NOMO-1 (cell line): Measurements from ENCODE around the gene TTC34.
A peak's percentile ranks its signal among the peaks of the same experiment; 100 is the strongest.

Source experiments
- DNase-seq, 2 experiments: peaks; one replicate each; lab custom pipeline; 2025; ENCODE audit not compliant: unreplicated experiment in 2 of 2; lab: John Stamatoyannopoulos, UW

The TTC34 gene

GRCh38 chr1:2643414-2644077 is 157.9 kb downstream of the TTC34 start:
- DNase-seq: no peak

DNA sequence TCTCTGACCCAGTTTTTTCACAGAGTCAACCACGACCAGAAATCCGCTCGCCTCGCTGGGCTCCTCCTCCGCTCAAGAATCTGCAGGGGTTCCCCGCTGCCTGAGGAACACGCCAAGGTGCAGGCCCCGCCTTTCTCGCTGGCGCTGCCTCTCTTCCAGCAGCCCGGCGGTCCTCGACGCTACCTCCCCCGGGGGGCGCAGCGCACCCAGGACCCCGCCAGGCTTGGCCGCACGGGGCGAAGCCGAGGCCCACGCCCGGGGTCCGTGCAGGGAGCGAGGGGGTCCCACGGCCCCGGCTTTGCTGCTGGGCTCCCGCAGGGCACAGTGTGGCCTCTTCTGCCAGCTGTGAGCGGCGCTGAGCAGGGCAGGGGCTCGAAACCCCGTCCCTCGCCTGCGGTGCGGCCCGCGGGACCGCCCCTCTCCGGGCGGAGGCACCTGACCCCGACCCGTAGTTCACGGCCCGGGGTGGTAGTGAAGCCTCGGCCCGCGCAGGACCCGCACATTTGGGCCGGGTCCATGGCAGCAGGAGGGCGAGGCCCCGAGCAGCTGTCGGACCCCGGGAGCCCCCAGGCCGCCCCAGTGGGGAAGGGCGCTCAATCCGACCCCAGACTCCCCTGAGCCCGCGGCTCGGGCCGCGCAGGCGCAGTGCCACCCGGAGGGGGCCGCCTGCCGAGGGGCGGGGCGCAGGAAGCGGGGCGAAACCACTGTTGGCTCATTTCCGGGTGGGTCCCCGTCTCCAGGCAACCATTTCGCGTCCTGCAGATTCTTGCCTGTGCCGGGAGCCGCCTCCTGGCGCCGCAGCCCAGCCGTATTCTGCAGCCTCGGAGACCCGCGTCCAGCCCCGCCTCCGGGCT is 158.7 kb downstream of the TTC34 start:
- DNase-seq: peak; percentile 86 to 92

- no peak for DNase-seq
These were observed 159.3 kb downstream of the TTC34 start for GRCh38 chr1:2642131-2642559.

DNA sequence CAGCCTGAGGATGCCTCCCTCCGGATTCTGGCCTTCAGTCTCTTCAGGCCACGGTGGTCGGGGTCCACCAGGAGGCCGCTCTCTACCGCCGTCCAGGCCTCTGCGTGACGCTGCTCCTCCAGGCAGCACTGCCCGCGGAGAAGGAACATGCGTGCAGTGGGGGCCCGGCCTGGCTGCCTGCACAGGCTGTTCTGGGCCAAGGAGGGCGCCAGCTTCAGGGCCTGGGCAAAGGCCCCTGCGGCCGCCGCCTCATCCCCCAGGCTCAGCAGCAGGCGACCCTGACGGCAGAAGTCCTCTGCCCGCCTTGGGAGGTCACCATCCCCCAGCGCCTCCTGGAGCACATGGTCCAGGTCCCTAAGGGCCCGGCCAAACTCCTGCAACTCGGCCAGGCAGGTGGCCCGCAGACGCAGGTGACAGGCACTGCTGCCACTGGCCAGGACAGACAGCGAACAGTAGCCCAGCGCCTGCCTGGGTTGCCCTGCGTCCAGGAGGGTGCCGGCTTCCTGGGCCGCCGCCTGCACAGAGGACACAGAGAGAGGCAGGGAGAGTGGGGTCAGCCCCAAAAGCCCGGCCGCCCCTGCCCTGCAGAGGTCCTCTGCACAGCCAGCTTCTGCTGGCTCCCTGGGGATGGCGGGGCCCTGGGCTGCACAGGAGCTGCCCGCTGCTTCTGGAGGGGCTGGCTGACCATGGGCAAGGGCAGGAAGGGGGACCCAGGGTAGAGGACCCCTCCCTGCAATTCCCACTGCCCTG is 159.9 kb downstream of the TTC34 start:
- no peak for DNase-seq

DNA sequence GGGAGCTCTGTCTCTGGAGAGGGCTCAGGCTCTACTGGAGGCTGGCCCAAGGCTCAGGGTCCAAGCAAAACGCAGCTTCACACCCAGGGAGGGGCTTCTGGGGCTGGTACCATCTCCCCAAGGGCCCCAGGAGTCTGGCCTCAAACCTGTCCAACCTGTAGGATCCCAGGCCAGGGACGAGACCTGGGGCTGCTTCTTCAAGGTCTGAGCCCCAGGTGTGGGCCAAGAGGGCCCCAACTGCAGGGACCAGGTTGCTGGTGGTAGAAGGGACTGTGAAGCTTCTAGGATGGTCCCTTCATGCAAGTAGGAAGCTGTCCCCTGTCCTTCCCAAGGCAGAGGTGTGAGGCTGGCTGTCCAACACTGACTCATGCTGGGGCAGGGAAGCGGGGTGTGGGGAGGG is 160.9 kb downstream of the TTC34 start:
- DNase-seq: no peak

DNA sequence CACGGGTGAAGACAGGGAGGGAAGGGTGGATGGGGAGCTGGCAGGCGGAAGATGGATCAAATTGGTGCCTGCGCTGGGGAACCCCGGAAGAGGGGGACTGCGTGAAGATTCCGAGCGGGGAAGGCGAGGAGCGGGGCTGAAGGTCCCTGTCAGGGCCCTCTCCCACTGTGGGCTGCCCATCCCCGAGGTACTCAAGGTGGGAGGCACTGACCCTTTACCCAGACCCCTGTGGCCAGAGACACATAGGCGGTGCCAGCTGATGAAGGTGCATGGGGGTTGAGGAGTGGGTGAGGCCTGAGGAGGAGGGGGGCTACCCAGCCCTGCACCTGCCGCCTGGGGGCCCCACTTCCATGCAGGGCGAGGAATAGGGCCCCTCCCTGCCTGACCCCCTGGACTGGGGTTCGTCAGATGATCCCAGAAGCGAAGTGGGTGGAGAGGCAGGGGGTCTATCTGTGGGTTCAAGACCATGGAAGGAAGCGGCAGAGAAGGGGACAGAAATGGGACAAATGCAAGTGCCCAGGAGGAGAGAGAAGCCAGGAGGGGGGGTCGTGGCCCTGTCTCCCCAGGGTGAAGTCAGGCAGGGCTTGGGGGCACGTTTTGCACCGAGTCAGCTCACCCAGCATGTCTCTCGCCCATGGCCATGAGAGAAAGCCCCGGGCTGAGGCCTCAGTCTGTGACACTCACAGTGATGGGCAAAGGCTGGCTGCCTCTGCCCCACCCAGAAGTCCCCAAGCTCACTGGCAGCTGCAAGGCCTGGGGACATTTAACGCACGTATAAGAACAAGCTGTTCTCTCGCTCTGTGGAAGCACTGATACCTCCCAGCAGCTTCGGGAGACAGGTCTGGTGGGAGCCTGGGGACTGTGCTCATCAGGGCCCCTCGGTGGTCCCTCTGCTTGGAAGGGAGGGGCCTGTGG is 161.6 kb downstream of the TTC34 start:
- DNase-seq: no peak

DNA sequence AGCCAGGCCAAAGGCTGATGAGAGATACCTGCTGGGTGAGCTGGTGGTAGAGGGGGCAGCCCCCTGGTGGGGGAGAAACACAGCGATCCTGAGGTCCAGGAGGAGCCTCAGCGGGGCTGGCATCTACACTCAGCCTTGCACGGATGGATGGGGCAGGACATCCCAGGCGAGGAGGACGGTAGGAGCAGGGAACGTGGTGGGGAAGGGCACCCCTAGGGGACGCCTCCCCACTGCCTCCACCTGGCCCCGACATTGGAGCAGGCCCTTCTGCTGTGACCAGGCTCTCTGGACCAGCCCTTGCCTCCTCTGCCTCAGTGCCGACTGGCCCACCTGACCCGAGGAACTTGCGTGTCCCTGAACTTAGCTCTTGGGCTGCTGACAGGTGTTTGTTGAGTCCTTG is 162.3 kb downstream of the TTC34 start:
- no peak for DNase-seq

DNA sequence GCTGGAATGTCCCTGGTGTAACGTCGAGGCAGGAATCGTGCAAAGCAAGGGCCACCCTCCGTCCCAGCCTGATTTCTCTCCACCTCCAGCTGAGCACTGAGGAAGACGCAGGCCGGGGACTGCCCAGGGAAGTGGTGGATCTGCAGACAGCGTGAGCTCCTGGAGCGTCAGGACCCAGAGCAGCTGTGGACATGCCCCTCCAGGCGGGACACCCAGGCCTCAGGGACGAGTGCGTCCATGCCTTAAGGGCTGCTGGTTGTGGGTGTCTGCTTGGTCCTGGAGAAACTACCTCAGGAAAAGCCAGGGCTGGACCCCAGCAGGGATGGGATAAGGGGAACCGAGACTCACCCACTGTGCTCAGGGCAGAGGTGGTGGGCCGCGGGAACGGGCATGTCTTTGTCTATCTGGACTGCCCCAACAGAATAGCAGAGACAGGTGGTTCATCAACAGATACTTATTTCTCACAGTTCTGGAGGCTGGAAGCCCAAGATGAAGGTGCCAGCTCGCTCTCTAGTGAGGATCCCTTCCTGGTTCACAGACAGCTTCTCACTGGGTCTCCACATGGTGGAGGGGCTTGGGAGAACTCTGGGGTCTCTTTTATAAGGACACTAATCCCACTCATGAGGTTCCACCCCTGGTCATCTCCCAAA is 162.9 kb downstream of the TTC34 start:
- no peak for DNase-seq

DNA sequence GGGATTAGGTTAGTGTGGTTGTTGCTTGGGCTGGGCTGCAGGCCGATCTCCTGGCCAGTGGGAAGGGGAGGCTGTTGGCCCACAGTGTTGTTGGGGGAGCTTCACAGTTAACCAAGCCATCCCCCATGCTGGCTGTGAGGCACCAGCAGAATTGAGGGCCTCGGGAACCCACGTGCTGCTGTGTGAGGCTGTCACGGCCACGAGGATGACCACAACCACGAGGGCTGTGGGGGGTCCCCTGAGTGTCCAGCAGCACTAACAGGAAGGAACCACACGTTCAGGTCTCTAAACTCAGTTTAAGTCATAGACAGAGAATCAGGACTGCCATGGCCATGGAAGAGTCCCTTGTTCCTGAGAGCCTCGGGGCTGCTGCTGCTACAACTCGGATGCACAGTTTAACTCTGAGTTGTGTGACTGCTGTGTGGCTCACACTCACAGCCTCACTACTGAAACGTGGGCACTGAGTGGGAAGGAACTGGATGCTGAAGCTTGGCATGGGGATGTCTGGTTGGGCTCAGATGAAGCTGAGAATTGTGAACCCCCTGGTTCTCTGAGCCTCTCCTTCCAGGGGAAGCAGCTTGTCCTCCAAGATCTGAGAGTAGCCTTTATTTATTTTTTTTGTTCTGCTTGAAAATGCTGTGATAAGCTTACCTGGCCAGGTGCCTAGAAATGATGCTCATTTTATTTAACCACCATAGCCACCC is 163.9 kb downstream of the TTC34 start:
- no peak for DNase-seq

DNA sequence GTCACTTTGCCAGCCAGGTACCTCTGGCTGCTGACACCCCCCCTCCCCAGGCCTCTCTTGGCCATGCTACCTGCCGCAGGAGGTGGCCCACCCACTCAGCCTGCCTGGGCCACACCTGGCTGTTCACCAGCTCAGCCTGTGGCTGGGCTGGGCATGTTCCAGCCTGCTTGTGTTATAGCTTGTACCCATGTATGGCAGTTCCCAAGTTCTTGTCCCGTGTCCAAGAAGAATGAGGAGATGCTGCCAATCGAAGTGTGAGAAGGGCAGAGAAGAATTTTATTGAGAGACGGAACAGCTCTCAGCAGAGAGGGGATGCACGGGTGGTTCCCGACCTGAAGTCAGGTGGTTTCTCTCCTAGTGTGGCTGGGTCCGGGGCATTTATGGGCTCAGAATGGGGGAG is 164.8 kb downstream of the TTC34 start:
- no peak for DNase-seq

GRCh38 chr1:2635361-2636010 is 166.0 kb downstream of the TTC34 start:
- DNase-seq: no peak

GRCh38 chr1:2633936-2634491 is 167.5 kb downstream of the TTC34 start:
- no peak for DNase-seq

DNA sequence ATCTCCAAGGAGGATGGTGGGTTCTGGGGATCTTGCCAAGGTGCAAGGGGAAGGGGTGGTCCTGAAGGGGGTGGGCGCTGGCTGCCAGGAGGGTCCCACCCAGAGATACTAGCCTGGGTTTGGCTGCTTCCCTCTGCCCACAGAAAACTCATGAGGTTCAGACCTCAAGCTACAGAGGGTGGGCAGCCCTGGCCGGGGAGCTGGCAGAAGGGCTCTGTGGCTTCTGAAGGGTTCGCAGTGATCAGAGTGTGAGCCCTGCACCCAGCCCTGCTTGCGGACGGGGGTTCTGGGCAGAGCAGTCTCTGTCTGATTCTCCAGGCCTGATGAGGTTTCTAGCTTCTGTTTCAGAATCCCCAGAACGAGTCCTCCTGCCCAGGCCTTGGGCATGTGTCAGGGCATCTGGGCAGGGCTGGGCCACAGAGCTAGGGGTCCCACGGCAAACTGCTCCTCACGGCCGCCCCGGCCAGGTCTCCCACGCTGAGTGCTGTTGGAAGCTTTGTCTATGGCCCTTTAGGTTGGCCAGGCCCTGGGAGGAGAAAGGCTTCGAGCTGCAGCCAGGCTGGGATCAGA is 168.0 kb downstream of the TTC34 start:
- no peak for DNase-seq

DNA sequence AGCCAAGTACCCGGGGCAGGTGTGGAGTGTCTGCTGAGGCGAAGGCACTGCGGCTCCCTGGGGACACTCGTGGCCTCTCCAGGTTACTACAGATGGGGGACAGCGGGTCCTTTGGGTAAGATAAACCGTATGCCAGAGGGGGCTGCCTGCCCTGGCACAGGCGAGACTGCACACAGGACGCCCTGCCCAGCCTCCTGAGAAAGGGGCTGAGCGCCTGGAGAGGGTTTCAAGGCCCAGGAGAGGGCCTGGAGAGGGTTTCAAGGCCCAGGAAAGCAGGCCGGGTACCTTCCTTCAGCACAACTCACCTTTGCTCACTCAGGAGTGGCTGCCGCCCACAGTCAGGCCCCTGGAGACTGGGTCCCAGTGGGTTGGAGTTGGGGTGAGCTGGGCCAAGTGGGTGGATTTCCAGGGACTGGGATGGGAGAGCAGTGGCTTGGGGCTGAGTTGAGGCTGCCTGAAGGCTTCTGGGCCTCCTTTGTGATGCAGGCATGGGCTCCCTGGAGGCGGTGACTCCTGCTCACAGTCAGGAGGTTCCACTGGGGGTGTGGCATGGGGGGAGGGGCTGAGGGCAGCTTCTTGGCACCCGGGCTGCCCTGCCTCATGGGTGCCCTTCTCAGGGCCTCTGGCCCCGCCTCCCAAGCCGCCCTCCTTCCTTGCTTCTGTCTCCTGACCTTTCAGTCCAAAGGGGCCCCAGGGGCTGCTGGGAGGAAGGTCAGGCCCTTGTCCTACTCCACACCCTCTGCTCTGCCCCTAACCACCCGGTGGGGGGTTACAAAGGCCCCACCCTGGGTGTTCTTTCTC is 168.7 kb downstream of the TTC34 start, which contains the start of gene MMEL1:
Gene MMEL1, minus strand, starts transcription at position 456 of the 801 bp plus-strand sequence. CDS start 3,532 bp downstream, outside the sequence.
- no peak for DNase-seq

DNA sequence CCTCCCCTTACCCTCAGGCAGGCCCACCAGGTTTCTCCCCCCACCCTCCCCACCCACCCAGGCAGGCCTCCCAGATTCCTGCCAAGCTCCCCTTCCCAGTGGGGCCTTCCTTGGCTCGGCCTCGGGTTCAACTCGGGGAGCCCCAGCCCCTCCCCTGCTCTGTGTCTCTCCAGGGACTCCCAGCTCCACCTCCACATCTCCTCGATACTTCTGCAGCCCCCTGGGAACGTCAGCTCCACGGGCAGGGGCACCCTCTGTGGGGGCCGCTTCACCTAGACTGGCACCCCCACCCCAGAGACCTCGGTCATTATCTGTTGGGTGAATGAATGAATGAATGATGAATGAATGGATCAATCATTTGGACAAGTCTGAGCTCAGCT is 169.5 kb downstream of the TTC34 start:
- no peak for DNase-seq

DNA sequence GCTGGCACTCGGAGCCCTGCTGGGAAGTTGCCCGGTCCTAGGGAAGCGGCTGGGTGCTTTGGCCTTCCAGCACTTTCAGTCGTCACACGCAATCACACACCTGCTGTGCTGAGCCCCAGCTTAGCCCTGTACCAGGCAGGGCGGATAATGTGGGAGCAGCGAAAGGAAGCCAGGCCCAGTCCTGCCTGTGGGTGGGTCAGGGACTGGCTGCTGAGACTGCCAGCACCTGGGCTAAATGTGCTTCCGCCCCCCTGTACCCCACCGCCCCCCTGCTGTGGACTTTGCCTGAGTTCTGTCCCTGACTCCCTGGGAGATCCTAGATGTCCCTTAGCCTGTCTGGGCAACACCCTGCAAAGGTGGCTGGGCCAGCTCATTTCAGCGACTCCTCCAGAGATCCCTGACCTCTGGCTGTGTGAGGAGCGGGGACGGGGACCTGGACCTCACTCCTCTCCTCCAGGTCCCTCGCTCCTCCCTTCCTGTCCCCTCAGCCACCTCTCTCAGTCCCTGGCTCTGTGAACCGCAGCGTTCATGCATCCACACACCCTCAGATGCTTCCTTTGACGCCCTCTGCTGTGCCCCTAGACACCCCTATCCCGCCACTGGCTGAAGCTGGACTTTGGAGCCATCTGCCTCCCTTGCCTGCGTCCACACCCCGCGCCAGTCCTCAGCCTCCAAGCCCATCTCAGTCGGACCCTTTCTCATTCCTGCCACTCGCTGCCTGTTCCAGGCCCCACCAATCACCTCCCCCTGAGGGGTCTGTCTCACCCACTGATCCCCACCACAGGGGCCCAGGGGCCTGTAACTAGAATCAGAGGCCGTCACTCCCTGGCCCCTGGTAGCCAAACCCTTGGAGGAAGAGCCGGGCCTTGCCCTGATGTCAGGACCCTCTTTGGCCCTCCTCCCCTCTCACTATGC is 170.1 kb downstream of the TTC34 start:
- no peak for DNase-seq
